GM18907 (cell line): ENCODE results near the gene DNAAF3.
"Not testable (repeated sequence)": the region's sequence is repeated elsewhere in the genome, so short reads cannot be mapped to it uniquely, and the experiment has no call there.

Experiments
- ATAC-seq: cut with Tn5 transposase; IDR thresholded peaks from one replicate; pipeline ENCODE4 v1.9.1; 2021; ENCODE audit warnings: mild to moderate bottlenecking, moderate library complexity; ENCODE audit not compliant: unreplicated experiment

Gene DNAAF3

GRCh38 chr19:55166530-55167268, at the start of gene DNAAF3:
TSS of gene DNAAF3 (minus strand) at chr19:55166613. CDS start at chr19:55166413, 200 bp downstream.
- peak; percentile 90 for ATAC-seq

- ATAC-seq, result no peak
Measured at GRCh38 chr19:55213547-55213946, 47.1 kb upstream of the DNAAF3 start.

DNA sequence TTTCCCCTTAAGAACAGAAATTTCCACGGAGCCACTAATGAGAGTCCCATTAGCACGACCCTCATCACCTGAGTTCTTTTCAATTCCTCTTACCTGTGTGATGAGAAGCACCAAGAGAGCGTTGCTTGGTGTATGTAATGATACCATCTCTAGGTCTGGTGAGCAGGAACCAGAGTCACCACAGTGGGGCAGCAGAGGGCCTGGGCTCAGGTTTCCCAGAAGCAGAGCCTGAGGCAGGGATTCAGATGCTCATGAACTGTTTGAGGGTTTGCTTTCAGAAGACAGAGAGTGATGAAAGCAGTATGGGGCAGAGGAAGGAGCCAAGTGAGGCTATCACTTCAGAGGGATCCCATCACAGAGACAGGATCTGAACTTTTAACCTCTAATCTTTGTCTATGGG, 46.0 kb upstream of the DNAAF3 start:
- no peak for ATAC-seq

GRCh38 chr19:55209693-55210472, 43.5 kb upstream of the DNAAF3 start:
- ATAC-seq, result no peak

DNA sequence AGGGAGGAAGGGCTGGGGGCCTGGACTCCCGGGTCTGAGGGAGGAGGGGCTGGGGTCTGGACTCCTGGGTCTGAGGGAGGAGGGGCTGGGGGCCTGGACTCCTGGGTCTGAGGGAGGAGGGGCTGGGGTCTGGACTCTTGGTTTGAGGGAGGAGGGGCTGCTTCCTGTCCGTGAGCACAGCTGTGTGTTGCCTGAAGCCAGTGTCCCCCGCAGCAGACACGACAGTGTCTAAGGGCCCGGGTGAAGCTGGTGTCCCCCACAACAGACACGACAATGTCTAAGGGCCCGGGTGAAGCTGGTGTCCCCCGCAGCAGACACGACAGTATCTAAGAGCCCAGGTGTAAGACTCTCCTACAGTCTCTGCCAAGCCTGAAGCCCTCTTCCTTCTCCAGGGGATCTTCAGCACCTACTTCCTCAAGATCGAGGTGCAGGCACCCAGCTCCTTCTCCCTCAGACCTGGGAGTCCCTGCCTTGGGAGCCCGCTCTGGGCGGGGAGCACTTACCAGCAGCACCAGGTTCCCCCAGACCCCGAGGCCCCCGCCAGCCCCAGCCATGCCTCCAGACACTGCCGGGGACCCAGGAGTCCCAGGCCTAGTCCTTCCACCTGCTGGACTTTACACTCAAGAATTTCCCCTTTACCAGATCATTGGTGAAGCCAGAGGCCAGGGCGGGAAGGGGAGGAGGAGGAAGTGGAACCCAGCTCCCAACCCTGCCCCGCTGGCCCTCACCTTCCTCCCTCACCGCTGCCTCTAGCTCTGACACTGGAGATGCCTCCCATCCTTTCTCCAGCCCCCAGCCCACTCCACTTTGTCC, 42.7 kb upstream of the DNAAF3 start, which contains the start of gene PTPRH:
TSS of gene PTPRH (minus strand) at position 622 of the 813 bp plus-strand sequence. CDS start at position 554, 68 bp downstream.
- ATAC-seq, result no peak

GRCh38 chr19:55206664-55207500, 40.5 kb upstream of the DNAAF3 start:
- ATAC-seq, result no peak

GRCh38 chr19:55202199-55202598, 35.8 kb upstream of the DNAAF3 start:
- not testable (repeated sequence) for ATAC-seq

GRCh38 chr19:55199620-55200204, 33.3 kb upstream of the DNAAF3 start:
- ATAC-seq, result no peak

DNA sequence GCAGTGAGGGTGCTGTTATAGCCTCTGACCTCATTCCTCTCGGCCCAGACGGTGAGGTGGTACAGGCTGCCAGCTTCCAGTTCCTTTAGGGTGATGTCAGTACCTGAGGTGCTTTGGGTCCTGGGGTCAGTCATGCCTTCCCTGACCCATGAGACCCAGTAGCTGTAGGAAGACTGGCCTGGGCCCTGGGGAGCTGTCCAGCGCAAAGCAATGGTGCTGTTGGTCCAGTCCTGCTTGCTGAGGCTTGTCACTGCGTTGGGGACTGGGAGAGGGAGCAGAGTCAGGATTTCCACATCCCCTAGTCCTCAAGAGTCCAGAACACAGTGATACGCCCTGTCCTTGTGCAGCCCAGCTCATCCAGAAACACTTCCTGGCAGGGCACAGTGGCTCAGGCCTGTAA, 32.2 kb upstream of the DNAAF3 start:
- ATAC-seq, result no peak

GRCh38 chr19:55197528-55197927, 31.1 kb upstream of the DNAAF3 start:
- ATAC-seq, result no peak

GRCh38 chr19:55196803-55197202, 30.4 kb upstream of the DNAAF3 start:
- no peak for ATAC-seq

- ATAC-seq, result no peak
Measured at GRCh38 chr19:55193481-55193880, 27.1 kb upstream of the DNAAF3 start.

DNA sequence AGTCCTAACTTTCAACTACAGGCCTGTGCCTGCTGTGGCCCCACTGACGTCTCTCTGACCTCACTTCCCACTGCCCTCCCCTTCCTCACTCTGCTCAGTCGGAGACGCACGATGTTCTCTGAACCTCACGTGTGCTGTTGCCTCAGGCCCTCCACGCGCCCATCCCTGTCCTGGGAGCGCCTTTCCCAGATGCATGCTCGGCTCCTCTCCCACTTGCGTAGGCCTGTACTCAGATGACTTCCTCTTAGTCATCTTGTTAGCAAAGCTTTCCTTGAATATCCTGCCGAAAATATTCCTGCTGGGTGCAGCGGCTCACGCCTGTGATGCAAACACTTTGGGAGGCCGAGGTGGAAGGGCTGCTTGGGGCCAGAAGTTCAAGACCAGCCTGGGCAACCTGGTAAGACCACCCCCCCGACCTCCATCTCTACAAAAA, 23.0 kb upstream of the DNAAF3 start:
- ATAC-seq, result no peak

- ATAC-seq, result no peak
Measured at GRCh38 chr19:55188625-55189024, 22.2 kb upstream of the DNAAF3 start.

GRCh38 chr19:55186080-55186479, 19.7 kb upstream of the DNAAF3 start:
- ATAC-seq, result no peak

DNA sequence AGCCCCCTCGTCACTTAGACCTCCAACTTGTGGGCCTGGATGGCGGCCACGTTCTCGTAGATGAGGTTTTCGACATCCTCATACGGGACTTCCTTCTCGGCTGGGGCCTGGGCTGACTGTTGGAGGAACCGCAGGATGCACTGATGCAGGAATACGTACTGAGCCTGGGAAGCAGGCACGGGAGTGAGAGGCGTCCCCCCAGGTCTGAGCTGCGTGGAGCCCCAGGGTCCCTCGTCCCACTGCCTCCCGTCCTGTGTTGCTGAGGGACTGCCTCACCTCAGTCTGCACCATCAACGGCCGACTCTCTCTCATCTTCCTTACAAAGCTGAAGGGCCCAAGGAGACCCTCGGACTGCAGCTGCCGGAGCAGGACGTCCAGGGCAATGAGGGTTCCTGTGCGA, 15.3 kb upstream of the DNAAF3 start:
- ATAC-seq, result no peak

DNA sequence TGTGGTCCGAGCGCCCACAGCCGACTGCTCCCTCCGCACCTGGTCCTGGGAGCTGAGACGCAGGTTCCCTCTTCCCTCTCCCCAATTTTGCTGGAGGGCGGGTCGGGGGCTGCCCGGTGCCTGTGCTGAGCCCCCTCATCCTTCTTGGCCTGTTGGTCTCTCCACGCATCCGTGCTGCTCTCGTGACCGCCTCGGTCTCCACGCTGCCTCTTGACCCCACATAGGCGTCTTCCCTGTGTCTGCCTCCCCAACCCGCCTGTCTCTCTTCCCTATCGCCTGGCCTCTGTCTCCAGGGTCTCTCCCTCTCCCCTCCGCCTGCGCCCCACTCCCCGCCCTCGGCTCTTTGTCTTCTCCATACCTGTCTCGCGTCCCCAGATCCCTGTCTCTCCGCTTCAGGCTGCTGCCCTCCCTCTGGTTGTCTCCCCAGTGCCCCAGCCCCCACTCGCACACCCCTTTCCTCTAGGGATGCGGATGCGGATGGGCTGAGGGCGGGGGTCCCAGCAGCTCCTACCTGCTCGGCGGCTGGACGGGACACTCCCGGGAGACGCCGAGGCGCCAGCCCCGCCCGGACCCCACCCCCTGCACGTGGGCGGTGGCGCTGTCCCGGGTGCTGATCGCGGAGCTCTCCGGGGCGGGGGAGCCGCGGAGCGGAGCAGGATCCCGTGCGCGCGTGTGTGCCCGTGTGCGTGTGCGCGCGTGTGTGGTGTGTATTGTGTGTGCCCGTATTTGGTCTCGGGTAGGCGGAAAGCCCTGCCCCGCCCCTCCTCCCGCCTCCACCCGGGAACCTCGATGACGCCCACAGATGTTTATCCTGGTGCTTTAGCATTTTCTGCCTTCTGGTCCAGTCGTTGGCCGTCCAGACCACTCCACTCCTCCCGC, 13.4 kb upstream of the DNAAF3 start, which contains the start of gene SYT5:
TSS of gene SYT5 (minus strand) at position 684 of the 879 bp plus-strand sequence. CDS start 1,248 bp downstream, outside the sequence.
- ATAC-seq, result peak; percentile 28

- peak; percentile 72 for ATAC-seq
Measured at GRCh38 chr19:55178781-55179599, 12.6 kb upstream of the DNAAF3 start.
